ENCODE measurements around the gene MGAT5. TPM values are rescaled to one million over a fixed set of nuclear protein-coding genes. Genes with fewer than 3 reads are reported as not detected.

MGAT5 gene
- total RNA-seq, 1 donor from 2014 or later: 30.0 TPM

GRCh38 chr2:134287323-134287722, 33.5 kb downstream of the MGAT5 start:
- Mint-ChIP-seq H3K27me3 (ENCODE audit: low read depth) (no peaks in the 10 kb centered on the region), H3K9me3 (ENCODE audit: low read depth) (no peaks in the 10 kb centered on the region), H3K4me3 (ENCODE audit: unreplicated experiment) (no peak overlapping the region), H3K36me3 (ENCODE audit: low read depth) (no peaks in the 10 kb centered on the region), H3K27ac (ENCODE audit: unreplicated experiment) (no peak overlapping the region), H3K4me1 (ENCODE audit: low read depth) (peaks cover 4% of the 10 kb centered on the region)
- TF ChIP-seq CTCF (IDR thresholded peaks at IDR 0.05): no peak
- DNase-seq (ENCODE audit: low spot score): no peak

GRCh38 chr2:134288814-134289213, 34.9 kb downstream of the MGAT5 start:
- Mint-ChIP-seq H3K27me3 (ENCODE audit: low read depth) (no peaks in the 10 kb centered on the region), H3K4me3 (ENCODE audit: unreplicated experiment) (no peak overlapping the region), H3K27ac (ENCODE audit: unreplicated experiment) (no peak overlapping the region), H3K9me3 (ENCODE audit: low read depth) (no peaks in the 10 kb centered on the region), H3K36me3 (ENCODE audit: low read depth) (no peaks in the 10 kb centered on the region), H3K4me1 (ENCODE audit: low read depth) (peaks cover 4% of the 10 kb centered on the region)
- DNase-seq (ENCODE audit: low spot score): no peak
- TF ChIP-seq CTCF (IDR thresholded peaks at IDR 0.05): no peak

GRCh38 chr2:134289225-134289624, 35.4 kb downstream of the MGAT5 start:
- DNase-seq (ENCODE audit: low spot score): no peak
- no peak for TF ChIP-seq CTCF (IDR thresholded peaks at IDR 0.05)

GRCh38 chr2:134290358-134290757, 36.5 kb downstream of the MGAT5 start:
- no peaks in the 10 kb centered on the region for H3K36me3 Mint-ChIP-seq (ENCODE audit: low read depth)
- H3K27me3 Mint-ChIP-seq (ENCODE audit: low read depth): no peaks in the 10 kb centered on the region

More at GRCh38 chr2:134289225-134289624, 35.4 kb downstream of the MGAT5 start:
- Mint-ChIP-seq H3K36me3 (ENCODE audit: low read depth) (no peaks in the 10 kb centered on the region), H3K27me3 (ENCODE audit: low read depth) (no peaks in the 10 kb centered on the region), H3K27ac (ENCODE audit: unreplicated experiment) (no peak overlapping the region), H3K4me3 (ENCODE audit: unreplicated experiment) (no peak overlapping the region), H3K4me1 (ENCODE audit: low read depth) (peaks cover 4% of the 10 kb centered on the region), H3K9me3 (ENCODE audit: low read depth) (no peaks in the 10 kb centered on the region)

GRCh38 chr2:134292514-134292913, 38.6 kb downstream of the MGAT5 start:
- Mint-ChIP-seq H3K4me1 (ENCODE audit: low read depth) (peaks cover 15% of the 10 kb centered on the region), H3K4me3 (ENCODE audit: unreplicated experiment) (no peak overlapping the region)

More at GRCh38 chr2:134290358-134290757, 36.5 kb downstream of the MGAT5 start:
- TF ChIP-seq CTCF (IDR thresholded peaks at IDR 0.05): no peak
- Mint-ChIP-seq H3K4me3 (ENCODE audit: unreplicated experiment) (no peak overlapping the region), H3K9me3 (ENCODE audit: low read depth) (no peaks in the 10 kb centered on the region), H3K4me1 (ENCODE audit: low read depth) (peaks cover 2% of the 10 kb centered on the region), H3K27ac (ENCODE audit: unreplicated experiment) (no peak overlapping the region)
- DNase-seq (ENCODE audit: low spot score): no peak

More at GRCh38 chr2:134292514-134292913, 38.6 kb downstream of the MGAT5 start:
- H3K9me3 Mint-ChIP-seq (ENCODE audit: low read depth): no peaks in the 10 kb centered on the region
- no peak overlapping the region for H3K27ac Mint-ChIP-seq (ENCODE audit: unreplicated experiment)
- DNase-seq (ENCODE audit: low spot score): no peak
- no peaks in the 10 kb centered on the region for H3K27me3 Mint-ChIP-seq (ENCODE audit: low read depth)
- H3K36me3 Mint-ChIP-seq (ENCODE audit: low read depth): no peaks in the 10 kb centered on the region
- no peak for TF ChIP-seq CTCF (IDR thresholded peaks at IDR 0.05)

Measured in chondrocyte (in vitro differentiated cells).